Peyer's patch (tissue), 4 donors: Measurements from ENCODE around the gene PHACTR3.

Source experiments
- CTCF ChIP-seq, 6 experiments: fragments of 450-650 bp in 4 of 6; fragments of 200-600 bp in 2 of 6; sonication (generic) in 1 of 6; IDR thresholded peaks; one replicate each; pipeline ENCODE4 v1.5.1; 2017 to 2019; ENCODE audit warnings: antibody characterized with exemption in 6 of 6, mild to moderate bottlenecking in 3 of 6, moderate library complexity in 1 of 6
- POLR2A ChIP-seq, 2 donors: fragments of 450-650 bp; IDR thresholded peaks; one replicate each; pipeline ENCODE4 v1.5.1; 2017; ENCODE audit warnings: antibody characterized with exemption in 2 of 2, mild to moderate bottlenecking in 2 of 2, moderate library complexity in 2 of 2

- TF ChIP-seq CTCF (IDR thresholded peaks at IDR 0.05) (no peak), POLR2A (IDR thresholded peaks at IDR 0.05) (no peak)
Observed at GRCh38 chr20:59828125-59829053, 224.0 kb downstream of the PHACTR3 start.
